Ovary (tissue), 3 donors: ENCODE data around the gene UTRN.

Experiments
- EP300 ChIP-seq: sonication (generic); formaldehyde crosslinking; IDR thresholded peaks from one replicate; pipeline ENCODE4 v1.6.1; 2017; ENCODE audit warnings: antibody characterized with exemption
- TF ChIP-seq, protein P1 (sequence below), 3 donors: fragments of 450-650 bp in 2 of 3; fragments of 200-600 bp in 1 of 3; IDR thresholded peaks; one replicate each; pipeline versions ENCODE4 v1.5.1 to v1.8.0; 2016 to 2022; ENCODE audit warnings: antibody characterized with exemption in 3 of 3, mild to moderate bottlenecking in 1 of 3
- donor health status: DM: no; HTN: no; CAD: no.

DNA sequence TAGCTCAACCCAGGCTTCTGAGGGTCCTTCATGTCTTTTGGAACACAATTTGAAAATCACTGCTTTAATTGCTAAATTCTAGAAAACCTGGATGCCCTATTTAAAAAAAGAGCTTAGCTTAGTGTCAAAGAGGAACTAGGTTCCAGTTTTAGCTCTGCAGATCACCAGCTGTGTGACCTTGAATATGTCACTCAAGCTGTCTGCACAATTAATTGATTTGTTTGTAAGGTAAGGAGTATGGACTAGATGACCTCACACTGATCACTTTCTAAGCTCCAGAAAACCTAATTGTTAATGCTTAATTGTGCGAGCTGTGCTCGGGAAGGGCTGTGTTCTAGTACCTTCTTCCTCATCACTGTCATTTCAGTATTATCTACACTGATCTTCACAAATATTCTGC is 26.2 kb downstream of the UTRN start:
- TF ChIP-seq, protein P1, sequence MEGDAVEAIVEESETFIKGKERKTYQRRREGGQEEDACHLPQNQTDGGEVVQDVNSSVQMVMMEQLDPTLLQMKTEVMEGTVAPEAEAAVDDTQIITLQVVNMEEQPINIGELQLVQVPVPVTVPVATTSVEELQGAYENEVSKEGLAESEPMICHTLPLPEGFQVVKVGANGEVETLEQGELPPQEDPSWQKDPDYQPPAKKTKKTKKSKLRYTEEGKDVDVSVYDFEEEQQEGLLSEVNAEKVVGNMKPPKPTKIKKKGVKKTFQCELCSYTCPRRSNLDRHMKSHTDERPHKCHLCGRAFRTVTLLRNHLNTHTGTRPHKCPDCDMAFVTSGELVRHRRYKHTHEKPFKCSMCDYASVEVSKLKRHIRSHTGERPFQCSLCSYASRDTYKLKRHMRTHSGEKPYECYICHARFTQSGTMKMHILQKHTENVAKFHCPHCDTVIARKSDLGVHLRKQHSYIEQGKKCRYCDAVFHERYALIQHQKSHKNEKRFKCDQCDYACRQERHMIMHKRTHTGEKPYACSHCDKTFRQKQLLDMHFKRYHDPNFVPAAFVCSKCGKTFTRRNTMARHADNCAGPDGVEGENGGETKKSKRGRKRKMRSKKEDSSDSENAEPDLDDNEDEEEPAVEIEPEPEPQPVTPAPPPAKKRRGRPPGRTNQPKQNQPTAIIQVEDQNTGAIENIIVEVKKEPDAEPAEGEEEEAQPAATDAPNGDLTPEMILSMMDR (IDR thresholded peaks at IDR 0.05), result no peak
- no peak for TF ChIP-seq EP300
